ENCODE measurements around the gene TMSB10.

Gene TMSB10

GRCh38 chr2:84880645-84881521 is 24.6 kb upstream of the TMSB10 start, which contains the start of gene TRABD2A:
Gene TRABD2A, minus strand, starts transcription at chr2:84881084. Its CDS starts 45 bp downstream, at chr2:84881039.
- DNase-seq (ENCODE audit: low spot score), result no peak

GRCh38 chr2:84881581-84882413 is 23.7 kb upstream of the TMSB10 start:
- DNase-seq (ENCODE audit: low spot score), result peak; percentile 66

GRCh38 chr2:84882414-84882738 is 23.1 kb upstream of the TMSB10 start:
- DNase-seq (ENCODE audit: low spot score), result no peak

- DNase-seq (ENCODE audit: low spot score), result no peak
These were observed 22.5 kb upstream of the TMSB10 start for GRCh38 chr2:84882775-84883550.

- DNase-seq (ENCODE audit: low spot score), result no peak
These were observed 21.0 kb upstream of the TMSB10 start for GRCh38 chr2:84884449-84884848.

GRCh38 chr2:84885111-84885510 is 20.3 kb upstream of the TMSB10 start:
- DNase-seq (ENCODE audit: low spot score), result no peak

- no peak for DNase-seq (ENCODE audit: low spot score)
These were observed 18.7 kb upstream of the TMSB10 start for GRCh38 chr2:84886791-84887190.

- DNase-seq (ENCODE audit: low spot score), result no peak
These were observed 16.8 kb upstream of the TMSB10 start for GRCh38 chr2:84888401-84889276.

- DNase-seq (ENCODE audit: low spot score), result no peak
These were observed 16.1 kb upstream of the TMSB10 start for GRCh38 chr2:84889332-84889731.

- no peak for DNase-seq (ENCODE audit: low spot score)
These were observed 14.0 kb upstream of the TMSB10 start for GRCh38 chr2:84891355-84892010.

- no peak for DNase-seq (ENCODE audit: low spot score)
These were observed 11.3 kb upstream of the TMSB10 start for GRCh38 chr2:84894131-84894586.

- DNase-seq (ENCODE audit: low spot score), result no peak
These were observed 10.5 kb upstream of the TMSB10 start for GRCh38 chr2:84894758-84895520.

- no peak for DNase-seq (ENCODE audit: low spot score)
These were observed 8.9 kb upstream of the TMSB10 start for GRCh38 chr2:84896567-84896966.

GRCh38 chr2:84897773-84898172 is 7.7 kb upstream of the TMSB10 start:
- no peak for DNase-seq (ENCODE audit: low spot score)

GRCh38 chr2:84899304-84900204 is 5.9 kb upstream of the TMSB10 start:
- no peak for DNase-seq (ENCODE audit: low spot score)

- DNase-seq (ENCODE audit: low spot score), result no peak
These were observed 4.5 kb upstream of the TMSB10 start for GRCh38 chr2:84900971-84901370.

- no peak for DNase-seq (ENCODE audit: low spot score)
These were observed 3.8 kb upstream of the TMSB10 start for GRCh38 chr2:84901593-84902120.

- DNase-seq (ENCODE audit: low spot score), result no peak
These were observed 2.9 kb upstream of the TMSB10 start for GRCh38 chr2:84902526-84902925.

GRCh38 chr2:84904151-84904550 is 1.3 kb upstream of the TMSB10 start:
- no peak for DNase-seq (ENCODE audit: low spot score)
